ENCODE results near the gene CDK7.
"Not testable (repeated sequence)": the region's sequence is repeated elsewhere in the genome, so short reads cannot be mapped to it uniquely, and the experiment has no call there.

The CDK7 gene

DNA sequence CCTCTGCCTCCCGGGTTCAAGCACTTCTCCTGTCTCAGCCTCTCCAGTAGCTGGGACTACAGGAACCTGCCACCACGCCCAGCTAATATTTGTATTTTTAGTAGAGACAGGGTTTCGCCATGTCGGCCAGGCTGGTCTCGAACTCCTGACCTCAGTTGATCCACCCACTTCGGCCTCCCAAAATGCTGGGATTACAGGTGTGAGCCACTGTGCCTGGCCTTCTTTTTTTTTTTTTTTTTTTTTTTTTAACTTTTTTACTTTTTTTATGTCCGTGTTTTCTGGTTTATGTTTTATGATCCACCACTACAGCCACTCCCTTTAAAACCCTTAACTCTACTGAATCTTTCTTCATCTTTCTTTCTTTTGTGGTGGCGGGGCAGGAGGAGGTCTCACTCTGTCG lies 2.0 kb downstream of the CDK7 start:
- not testable (repeated sequence) for DNase-seq (ENCODE audit: low read depth in 2 of 2)

DNA sequence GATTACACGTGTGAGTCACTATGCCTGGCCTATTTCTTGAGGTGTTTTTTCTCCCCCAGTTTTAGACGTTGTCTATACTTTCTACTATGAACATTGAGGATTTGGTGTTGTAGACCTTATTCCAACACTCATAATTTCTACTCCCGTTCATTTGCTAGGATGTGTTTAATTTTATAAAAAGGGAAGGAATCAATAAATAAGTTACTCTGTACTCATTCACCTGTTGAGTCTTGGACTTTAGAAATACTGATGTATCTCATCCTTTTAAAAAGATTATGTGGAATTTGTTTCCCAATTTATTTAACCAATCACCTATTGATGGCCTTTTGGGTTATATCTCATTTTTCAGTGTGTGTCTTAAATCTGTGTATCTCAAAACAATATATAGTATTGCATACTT lies 3.2 kb downstream of the CDK7 start:
- DNase-seq (ENCODE audit: low read depth in 2 of 2) = no peak

DNA sequence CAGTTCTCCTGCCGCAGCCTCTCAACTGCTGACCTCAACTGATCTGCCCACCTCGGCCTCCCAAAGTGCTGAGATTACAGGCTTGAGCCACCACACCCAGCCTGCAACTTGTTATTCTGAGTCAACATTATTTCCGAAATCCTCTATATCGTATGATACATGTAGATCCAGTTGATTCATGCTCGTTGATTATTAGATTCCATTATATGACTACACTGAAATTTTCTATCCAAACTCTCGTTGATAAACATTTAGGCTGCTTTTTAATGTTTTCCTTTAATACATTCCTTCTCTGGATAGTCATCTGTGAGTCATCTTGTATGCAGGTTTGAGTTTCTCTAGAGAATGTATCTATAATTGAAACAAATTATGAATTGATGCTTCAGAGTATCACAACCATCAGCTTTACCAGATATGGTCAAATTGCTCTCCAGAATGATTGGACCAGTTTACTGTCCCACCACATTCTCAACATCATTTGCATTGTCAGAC lies 4.1 kb downstream of the CDK7 start:
- peak; percentile 88 to 91 for DNase-seq (ENCODE audit: low read depth in 2 of 2)

DNA sequence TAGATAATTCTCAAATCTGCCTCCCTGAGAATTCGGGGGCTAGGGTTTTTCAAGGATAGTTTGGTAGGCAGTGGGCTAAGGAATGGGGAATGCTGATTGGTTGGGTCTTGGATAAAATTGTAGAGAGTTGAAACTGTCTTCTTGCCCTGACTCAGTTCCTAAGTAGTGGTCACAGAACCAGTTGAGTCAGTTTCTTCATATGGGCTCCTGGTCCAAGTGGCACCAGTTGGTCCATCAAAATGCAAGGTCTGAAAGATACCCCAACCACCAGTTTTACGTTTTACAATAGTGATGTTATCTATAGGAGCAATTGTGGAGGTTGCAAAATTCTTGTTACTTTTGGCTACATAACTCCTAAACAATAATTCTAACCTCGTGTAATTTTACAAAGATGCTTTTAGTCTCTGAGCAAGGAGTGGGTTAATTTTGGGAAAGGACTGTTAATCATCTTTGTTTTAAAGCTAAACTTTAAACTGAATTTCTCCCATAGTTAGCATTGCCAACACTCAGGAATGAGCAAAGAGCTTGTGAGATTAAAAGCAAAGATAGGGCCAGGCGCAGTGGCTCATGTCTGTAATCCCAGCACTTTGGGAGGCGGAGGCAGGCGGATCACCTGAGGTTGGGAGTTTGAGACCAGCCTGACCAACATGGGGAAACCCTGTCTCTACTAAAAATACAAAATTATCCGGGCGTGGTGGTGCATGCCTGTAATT lies 7.7 kb downstream of the CDK7 start:
- DNase-seq (ENCODE audit: low read depth in 2 of 2) = no peak

DNA sequence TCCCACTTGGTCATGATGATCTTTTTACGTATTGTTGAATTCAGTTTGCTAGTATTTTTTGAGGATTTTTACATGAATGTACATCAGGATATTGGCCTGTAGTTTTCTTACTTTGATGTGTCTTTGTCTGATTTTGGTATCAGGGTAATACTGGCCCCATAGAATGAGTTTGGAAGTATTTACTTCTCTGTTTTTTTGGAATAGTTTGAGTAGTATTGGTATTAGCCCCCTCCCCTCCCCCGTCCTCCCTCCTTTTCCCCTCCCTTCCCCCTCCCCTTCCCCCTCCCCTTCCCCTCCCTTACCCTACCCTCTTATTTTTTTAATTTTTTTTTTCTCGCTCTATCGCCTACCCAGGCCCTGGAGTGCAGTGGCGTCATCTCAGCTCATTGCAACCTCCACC lies 10.3 kb downstream of the CDK7 start:
- DNase-seq (ENCODE audit: low read depth in 2 of 2) = no peak

DNA sequence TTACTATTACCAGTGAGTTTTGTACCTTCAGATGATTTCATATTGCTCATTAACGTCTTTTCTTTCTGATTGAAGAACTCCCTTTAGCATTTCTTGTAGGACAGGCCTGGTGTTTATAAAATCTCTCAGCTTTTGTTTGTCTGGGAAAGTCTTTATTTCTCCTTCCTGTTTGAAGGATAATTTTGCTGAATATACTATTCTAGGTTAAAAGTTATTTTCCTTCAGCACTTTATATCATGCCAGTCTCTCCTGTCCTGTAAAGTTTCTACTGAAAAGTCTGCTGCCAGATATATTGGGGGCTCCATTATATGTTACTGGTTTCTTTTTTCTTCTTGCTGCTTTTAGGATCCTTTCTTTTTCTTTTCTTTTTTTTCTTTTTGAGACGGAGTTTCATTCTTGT lies 13.3 kb downstream of the CDK7 start:
- no peak for DNase-seq (ENCODE audit: low read depth in 2 of 2)

DNA sequence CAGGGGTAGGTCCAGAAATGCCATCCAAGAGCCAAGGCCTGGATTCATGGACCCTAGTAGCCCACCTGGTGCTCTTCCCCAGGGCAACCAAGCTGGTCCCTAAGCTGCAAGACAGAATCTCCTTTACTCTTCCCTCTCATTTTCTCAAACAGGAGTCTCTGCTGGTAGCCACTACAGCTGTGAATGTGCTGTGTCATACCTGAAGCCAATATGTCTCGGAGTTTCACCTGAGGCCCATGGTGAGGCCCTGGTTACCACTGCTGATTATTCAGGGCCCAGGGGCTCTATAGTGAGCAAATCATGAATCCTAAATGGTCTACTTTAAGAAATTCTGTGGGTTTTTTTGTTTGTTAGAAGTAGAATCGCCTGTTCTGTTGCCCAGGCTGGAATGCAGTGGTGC lies 15.9 kb downstream of the CDK7 start:
- no peak for DNase-seq (ENCODE audit: low read depth in 2 of 2)

DNA sequence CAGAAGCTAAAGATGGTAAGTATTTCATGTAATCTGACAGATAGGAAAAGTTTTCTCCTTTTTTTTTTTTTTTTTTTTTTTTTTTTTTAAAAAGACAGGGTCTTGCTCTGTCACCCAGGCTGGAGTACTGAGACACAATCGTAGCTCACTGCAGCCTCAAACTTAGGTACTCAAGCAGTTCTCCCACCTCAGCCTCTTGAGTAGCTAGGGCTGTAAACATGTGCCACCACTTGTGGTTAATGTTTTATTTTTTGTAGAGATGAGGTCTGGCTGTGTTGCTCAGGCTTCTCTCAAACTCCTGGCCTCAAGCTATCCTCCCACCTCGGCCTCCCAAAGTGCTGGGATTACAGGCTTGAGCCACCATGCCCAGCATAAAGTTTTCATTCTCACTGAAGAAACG lies 17.8 kb downstream of the CDK7 start:
- DNase-seq (ENCODE audit: low read depth in 2 of 2) = no peak

DNA sequence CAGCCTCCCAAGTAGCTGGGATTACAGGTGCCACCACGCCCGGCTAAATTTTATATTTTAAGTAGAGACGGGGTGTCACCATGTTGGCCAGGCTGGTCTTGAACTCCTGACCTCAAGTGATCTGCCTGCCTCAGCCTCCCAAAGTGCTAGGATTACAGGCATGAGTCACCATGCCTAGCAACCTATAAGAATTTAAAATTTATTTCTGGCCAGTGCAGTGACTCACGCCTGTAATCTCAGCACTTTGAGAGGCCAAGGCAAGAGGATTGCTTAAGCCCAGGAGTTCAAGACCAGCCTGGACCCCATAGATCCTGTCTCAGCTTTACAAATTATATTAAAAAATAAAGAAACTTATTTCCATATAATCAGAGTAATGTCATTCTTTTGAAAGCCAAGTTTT lies 21.3 kb downstream of the CDK7 start:
- not testable (repeated sequence) for DNase-seq (ENCODE audit: low read depth in 2 of 2)

DNA sequence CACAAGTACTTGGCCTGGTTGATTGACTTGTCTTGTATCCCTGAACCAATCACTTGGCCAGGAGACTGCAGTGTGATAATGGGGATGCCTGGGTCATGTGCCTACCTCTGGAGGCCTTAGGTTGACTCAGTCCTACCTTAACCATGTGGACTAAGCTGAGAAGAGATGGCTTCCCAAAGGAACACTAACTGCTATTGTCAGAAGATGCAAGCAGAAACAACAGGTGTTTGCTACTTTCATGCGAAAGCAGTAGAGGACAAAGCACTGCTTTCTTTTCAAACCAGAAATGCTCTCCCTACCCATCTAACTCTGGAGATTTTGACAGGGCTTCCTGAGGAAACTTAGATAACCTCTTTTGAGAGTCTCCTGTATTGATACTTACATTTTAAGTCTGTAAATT lies 22.9 kb downstream of the CDK7 start:
- DNase-seq (ENCODE audit: low read depth in 2 of 2) = no peak

DNA sequence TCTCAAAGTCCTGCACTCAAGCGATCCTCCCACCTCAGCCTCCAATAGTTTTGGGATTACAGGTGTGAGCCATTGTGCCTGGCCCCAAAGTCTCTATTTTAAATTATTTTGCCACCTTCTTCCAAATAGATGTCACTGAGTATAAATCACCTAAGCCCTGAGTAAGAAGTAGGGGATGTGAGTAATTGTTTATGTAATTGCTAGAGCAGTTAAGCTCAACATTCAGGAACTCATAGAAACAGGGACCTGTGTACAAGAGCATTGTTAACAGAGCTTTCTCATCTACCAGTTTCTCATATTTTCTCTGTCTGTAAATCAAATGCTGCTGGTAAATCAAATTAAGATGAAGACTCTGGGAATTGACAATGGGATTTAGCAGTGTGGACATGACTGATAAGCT lies 26.3 kb downstream of the CDK7 start:
- no peak for DNase-seq (ENCODE audit: low read depth in 2 of 2)

DNA sequence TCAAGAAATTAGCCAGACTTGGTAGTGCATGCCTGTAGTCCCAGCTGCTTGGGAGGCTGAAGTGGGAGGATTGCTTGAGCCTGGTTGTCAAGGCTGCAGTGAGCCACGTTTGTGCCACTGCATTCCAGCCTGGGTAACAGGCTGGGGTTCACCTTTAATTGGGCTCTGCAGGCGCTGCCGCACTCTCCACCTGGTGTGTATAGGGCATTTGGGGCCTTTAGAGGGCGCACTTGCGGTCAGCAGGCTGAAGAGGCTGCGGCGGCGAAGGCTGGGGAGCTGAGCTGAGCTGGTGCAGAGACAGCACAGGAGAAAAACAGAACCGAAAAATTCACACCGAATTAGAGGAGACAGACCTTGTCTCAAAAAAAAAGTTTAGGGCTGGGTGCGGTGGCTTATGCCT lies 31.2 kb downstream of the CDK7 start:
- DNase-seq (ENCODE audit: low read depth in 2 of 2) = no peak

DNA sequence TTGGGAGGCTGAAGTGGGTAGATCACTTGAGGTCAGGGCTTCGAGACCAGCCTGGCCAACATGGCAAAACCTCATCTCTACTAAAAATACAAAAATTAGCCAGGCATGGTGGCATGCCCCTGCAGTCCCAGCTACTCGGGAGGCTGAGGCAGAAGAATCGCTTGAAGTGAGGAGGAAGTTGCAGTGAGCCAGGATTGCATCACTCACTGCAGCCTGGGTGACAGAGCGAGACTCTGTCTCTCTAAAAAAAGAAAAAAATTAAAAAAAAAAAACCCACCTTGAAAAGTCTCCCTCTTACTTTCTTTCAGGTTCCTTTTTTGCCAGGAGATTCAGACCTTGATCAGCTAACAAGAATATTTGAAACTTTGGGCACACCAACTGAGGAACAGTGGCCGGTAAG lies 34.2 kb downstream of the CDK7 start:
- DNase-seq (ENCODE audit: low read depth in 2 of 2) = no peak

DNA sequence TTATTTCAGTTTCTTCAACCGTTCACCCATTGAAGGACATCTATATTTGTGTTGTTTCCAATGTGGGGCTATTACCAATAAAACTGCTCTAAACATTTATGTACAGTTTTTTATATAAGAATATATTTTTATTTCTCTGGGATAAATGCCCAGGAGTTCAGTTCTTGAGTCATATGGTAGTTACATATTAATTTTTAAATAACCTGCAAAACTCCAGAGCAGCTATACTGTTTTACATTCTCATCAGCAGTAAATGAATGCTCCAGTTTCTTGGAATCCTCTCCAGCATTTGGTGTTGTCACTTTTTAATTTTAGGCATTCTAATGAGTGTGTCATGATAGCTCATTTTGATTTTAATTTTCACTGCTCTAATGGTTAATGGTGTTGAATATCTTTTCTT lies 36.2 kb downstream of the CDK7 start:
- no peak for DNase-seq (ENCODE audit: low read depth in 2 of 2)

DNA sequence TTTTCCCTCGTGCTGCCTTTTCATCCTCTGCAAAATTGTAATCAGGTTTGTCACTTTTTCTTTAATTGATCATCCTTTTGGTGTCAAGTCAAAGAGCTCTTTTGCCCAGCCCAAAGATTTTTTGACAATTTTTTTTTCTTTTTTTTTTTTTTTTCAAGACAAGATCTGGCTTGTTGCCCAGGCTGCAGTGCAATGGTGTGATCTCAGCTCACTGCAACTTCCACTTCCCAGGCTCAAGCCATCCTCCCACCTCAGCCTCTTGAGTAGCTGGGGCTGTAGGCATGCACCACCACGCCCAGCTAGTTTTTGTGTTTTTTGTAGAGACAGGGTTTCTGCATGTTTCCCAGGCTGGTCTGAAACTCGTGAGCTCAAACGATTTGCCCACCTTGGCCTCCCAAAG lies 36.7 kb downstream of the CDK7 start:
- peak; percentile 15 to 20 for DNase-seq (ENCODE audit: low read depth in 2 of 2)

DNA sequence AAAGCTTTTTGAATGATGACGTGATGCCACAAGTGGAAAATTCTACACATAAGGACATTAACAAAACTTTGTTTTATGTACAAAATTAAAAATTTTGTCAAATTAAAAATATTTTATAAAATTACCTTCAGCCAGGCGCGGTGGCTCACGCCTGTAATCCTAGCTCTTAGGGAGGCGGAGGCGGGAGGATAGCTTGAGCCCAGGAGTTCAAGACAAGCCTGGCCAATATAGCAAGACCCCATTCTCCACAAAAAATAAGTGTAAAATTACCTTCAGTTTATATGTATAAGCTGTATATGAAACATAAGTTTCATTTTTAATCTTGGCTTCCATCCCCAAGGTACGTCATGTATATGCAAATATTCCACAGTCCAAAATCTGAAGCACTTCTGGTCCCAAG lies 40.9 kb downstream of the CDK7 start:
- no peak for DNase-seq (ENCODE audit: low read depth in 2 of 2)

DNA sequence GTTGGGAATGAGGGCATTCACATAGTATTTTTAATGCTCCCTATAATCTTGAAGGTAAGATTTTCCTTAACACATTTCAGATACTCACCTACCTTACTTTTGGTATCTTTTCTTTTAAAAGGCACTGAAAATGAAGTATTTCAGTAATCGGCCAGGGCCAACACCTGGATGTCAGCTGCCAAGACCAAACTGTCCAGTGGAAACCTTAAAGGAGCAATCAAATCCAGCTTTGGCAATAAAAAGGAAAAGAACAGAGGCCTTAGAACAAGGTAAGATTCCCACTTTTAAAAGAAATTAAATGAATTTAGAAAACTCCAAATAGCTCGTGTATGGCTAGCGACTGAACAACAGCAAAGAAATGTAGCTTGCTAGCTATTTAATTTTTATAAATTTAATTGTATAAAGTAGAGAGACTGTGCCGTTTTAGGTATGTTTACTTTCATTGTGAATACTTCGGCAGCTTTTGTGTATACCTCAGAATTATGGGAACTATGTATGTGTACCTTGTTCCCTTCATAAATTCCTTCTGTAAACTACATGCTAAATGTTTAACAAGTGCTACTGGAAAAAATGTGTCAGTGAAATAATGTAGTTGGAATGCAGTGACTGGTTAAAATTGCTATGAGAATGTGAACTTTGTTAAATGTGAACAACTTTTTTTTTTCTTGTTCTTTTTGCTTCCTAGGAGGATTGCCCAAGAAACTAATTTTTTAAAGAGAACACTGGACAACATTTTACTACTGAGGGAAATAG lies 41.9 kb downstream of the CDK7 start:
- DNase-seq (ENCODE audit: low read depth in 2 of 2) = peak; percentile 41 to 49

DNA sequence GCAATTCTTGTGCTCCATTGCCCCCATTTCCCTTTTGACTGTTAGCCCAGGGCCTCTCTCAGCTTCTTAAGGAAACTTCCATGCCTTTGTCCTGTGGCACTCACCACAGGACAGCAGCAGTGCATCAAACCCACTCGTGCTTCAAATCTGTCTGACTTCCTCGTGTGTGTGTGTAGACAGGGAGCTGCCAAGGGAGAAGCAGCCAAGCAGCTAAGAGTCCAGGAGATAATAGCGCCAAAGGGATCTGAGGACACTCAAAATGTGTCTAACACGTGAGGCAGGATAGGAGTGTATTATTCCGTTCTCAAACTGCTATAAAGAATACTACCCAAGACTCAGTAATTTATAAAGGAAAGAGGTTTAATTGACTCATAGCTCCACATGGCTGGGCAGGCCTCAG lies 44.8 kb downstream of the CDK7 start:
- no peak for DNase-seq (ENCODE audit: low read depth in 2 of 2)

DNA sequence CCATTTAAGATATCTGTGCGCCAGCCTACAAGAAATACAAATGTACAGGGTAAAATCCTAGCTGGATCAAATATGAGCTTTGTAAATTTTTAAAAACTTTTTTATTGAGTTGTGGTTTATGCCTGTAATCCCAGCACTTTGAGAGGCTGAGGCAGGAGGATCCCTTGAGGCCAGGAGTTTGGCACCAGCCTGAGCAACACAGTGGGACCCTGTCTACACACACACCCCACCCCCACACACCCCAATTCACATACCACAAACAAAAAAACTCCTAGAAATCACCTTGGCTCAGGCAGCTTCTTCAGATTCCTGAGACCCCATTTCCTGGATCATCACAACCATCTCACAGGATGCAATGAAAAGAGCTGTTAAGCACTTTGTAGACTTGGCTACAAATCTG lies 46.4 kb downstream of the CDK7 start:
- DNase-seq (ENCODE audit: low read depth in 2 of 2) = no peak

DNA sequence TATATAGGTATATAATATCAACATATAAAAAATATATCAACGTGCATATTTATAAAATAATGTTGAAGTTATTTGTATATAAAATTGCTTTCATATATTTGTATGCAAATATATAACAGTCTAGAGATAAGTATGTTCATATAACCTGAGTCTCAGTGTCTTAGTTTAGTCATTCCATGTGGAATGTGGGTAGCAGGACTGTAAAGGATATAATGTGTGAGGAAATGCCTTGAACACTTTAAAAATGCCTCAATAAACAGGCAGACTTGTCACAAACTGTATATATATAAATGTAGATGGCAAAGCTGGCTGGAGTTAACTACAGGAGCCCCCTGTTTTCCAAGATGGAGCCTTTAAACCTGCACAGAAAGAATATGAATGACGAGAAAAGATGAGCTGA lies 49.5 kb downstream of the CDK7 start:
- DNase-seq (ENCODE audit: low read depth in 2 of 2) = no peak

DNA sequence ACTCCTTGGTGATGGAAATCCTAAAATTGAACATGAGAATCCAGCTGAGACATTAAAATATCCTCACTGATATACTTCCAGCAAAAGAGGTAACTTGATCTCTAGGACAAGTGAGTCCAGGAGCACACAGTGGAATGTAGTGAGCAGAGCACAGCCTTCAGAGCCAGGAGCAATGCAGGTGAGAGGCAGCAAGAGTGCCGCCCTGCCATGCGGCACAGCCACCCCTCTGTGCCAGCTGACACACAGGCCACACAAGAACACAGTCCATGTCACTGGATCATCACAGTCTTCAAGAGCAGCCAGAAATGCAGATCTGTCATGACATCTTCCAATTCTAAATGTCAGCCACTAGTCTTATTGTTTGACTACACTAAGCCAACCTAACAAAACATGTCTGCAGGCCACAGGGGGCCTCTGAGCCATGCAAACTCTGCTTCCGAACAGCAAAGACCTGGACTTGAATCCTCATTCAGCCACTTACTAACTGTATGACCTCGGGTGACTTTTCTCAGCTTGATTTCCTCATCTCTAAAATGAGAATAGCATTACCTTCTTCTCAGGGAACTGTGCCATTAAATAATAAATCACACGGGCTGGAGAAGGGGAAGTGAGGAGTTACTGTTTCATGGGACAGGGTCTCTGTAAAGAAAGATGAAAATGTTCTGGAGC lies 50.9 kb downstream of the CDK7 start:
- no peak for DNase-seq (ENCODE audit: low read depth in 2 of 2)

DNA sequence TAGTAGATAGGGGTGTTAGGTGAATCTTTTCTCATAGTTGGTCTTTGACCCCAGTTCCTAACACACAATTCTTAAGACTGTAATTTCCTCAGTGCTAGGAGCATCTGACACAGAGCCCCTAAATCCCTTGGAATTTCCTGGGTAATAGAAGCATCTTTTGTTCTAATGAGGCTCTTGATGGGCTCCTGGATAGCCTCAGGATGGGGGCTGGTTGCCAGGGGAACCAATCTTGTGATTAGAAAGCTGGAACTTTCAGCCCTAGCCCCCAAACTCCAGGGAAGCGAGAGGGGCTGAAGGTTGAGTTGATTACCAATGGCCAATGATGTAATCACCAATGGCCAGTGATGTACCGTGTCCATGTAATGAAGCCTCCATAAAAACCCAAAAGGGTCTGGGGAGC lies 53.4 kb downstream of the CDK7 start:
- no peak for DNase-seq (ENCODE audit: low read depth in 2 of 2)

DNA sequence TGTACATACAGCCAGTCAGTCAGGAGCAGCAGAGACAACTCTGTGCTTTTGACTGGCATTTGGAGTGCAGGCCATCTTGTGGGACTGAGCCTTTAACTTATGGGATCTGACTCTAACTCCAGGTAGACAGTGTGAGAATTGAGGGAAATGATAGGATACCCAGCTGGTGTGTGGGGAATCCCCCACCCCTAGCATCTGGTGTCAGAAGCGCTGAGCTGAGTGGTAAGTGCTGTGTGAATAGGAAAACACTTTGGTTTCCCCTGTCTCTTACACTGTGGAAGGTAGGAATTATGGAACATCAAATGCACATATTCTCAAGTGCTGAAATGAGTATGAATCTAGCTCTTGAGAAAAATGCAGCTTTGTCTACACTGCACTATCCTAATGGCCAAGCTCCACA lies 54.0 kb downstream of the CDK7 start:
- DNase-seq (ENCODE audit: low read depth in 2 of 2) = no peak
